Measurements from ENCODE around the gene LGALS3BP. TPM values are rescaled to one million over a fixed set of nuclear protein-coding genes. Genes with fewer than 3 reads are reported as not detected.

The LGALS3BP gene
- total RNA-seq, 2 experiments from 2014 or later = 0.88 to 1.7 TPM

GRCh38 chr17:78974635-78975591 is 4.8 kb downstream of the LGALS3BP start:
- no peaks in the 10 kb centered on the region for H3K9me3 ChIP-seq (ENCODE audit: low read length)
- no TSS peak for BruUV-seq (replicated peaks)
- no peaks in the 10 kb centered on the region for H4K20me1 ChIP-seq (ENCODE audit: insufficient read depth, low read length)
- intact Hi-C loops (cut with micrococcal nuclease; ENCODE audit: unreplicated experiment) = no loop called here
- peak; percentile 78 for DNase-seq (ENCODE audit: low spot score)
- peak overlapping the region; percentile 58; the same call in 1 of the 2 replicates for H2AFZ ChIP-seq (ENCODE audit: low read length)
- ChIA-PET CTCF (ENCODE audit: unreplicated experiment) (no interaction called here), POLR2A (interaction anchor here (0.8 kb wide), 1 partner anchor 35 kb away, joined by 6 read pairs; no protein-coding TSS in a partner anchor)
- no peaks in the 10 kb centered on the region for H3K9me2 ChIP-seq (ENCODE audit: insufficient read depth, low read length)
- peak overlapping the region; percentile 32 for H3K27ac ChIP-seq (ENCODE audit: low read depth, low read length, poor library complexity, severe bottlenecking)
- H3K79me2 ChIP-seq (ENCODE audit: insufficient read depth, low read depth, low read length) = no peaks in the 10 kb centered on the region
- no peak for TF ChIP-seq EZH2phosphoT487 (IDR thresholded peaks at IDR 0.05; ENCODE audit: borderline replicate concordance, low read depth, low read length)
- TF ChIP-seq CTCF (conservative IDR thresholded peaks at IDR 0.05; ENCODE audit: low read length) = no peak
- peaks cover 10% of the 10 kb centered on the region for H3K4me1 ChIP-seq (ENCODE audit: insufficient read depth, low read length, poor library complexity, severe bottlenecking)
- H3K36me3 ChIP-seq (ENCODE audit: insufficient read depth, low read length) = no peaks in the 10 kb centered on the region
- H3K4me3 ChIP-seq (ENCODE audit: low read depth, low read length, poor library complexity, severe bottlenecking) = peak overlapping the region; percentile 56
- H3K4me2 ChIP-seq (ENCODE audit: low read length) = peak overlapping the region; percentile 57

GRCh38 chr17:78973792-78974520 is 5.8 kb downstream of the LGALS3BP start:
- POLR2A ChIA-PET = no interaction called here
- intact Hi-C loops (cut with micrococcal nuclease; ENCODE audit: unreplicated experiment) = no loop called here

More at GRCh38 chr17:78973792-78974520, 5.8 kb downstream of the LGALS3BP start:
- Histone ChIP-seq H4K20me1 (ENCODE audit: insufficient read depth, low read length) (no peaks in the 10 kb centered on the region), H3K9me3 (ENCODE audit: low read length) (no peaks in the 10 kb centered on the region), H3K79me2 (ENCODE audit: insufficient read depth, low read depth, low read length) (no peaks in the 10 kb centered on the region), H3K36me3 (ENCODE audit: insufficient read depth, low read length) (no peaks in the 10 kb centered on the region), H2AFZ (ENCODE audit: low read length) (no peak overlapping the region), H3K9me2 (ENCODE audit: insufficient read depth, low read length) (no peaks in the 10 kb centered on the region), H3K4me3 (ENCODE audit: low read depth, low read length, poor library complexity, severe bottlenecking) (no peak overlapping the region), H3K4me2 (ENCODE audit: low read length) (no peak overlapping the region), H3K27ac (ENCODE audit: low read depth, low read length, poor library complexity, severe bottlenecking) (no peak overlapping the region), H3K4me1 (ENCODE audit: insufficient read depth, low read length, poor library complexity, severe bottlenecking) (peaks cover 10% of the 10 kb centered on the region)
- no TSS peak for BruUV-seq (replicated peaks)
- no peak for TF ChIP-seq CTCF (conservative IDR thresholded peaks at IDR 0.05; ENCODE audit: low read length)
- no peak for TF ChIP-seq EZH2phosphoT487 (IDR thresholded peaks at IDR 0.05; ENCODE audit: borderline replicate concordance, low read depth, low read length)
- CTCF ChIA-PET (ENCODE audit: unreplicated experiment) = interaction anchor here (0.6 kb wide), 1 partner anchor 385 kb away, joined by 4 read pairs; no protein-coding TSS in a partner anchor
- no peak for DNase-seq (ENCODE audit: low spot score)

All from OCI-LY7 (cell line).